Activated naive CD8-positive, alpha-beta T cell treated with anti-CD3 and anti-CD28 coated beads, Interleukin-2, amount 50 U/mL, for 24 hours (primary cell): ENCODE data around the gene TBC1D7.

Experiments
- ATAC-seq: fragments of 150-1000 bp; cut with Tn5 transposase; one replicate; pipeline ENCODE4 v1.10.0; 2021
- DNase-seq: peaks from one replicate; pipeline ENCODE4 v3.0.0; 2021
- H3K27ac Mint-ChIP-seq: one replicate; pipeline ENCODE4 v1.8.0; 2021; ENCODE audit warnings: mild to moderate bottlenecking, mixed read lengths
- H3K27me3 Mint-ChIP-seq: one replicate; pipeline ENCODE4 v1.8.0; 2021; ENCODE audit warnings: mixed read lengths
- H3K36me3 Mint-ChIP-seq: one replicate; pipeline ENCODE4 v1.8.0; 2021; ENCODE audit warnings: low read depth, mixed read lengths
- H3K4me1 Mint-ChIP-seq: one replicate; pipeline ENCODE4 v1.8.0; 2021; ENCODE audit warnings: mixed read lengths
- H3K4me3 Mint-ChIP-seq: one replicate; pipeline ENCODE4 v1.8.0; 2021; ENCODE audit warnings: mild to moderate bottlenecking, moderate library complexity, mixed read lengths
- H3K9me3 Mint-ChIP-seq: one replicate; pipeline ENCODE4 v1.8.0; 2021; ENCODE audit warnings: mixed read lengths

TBC1D7 gene

DNA sequence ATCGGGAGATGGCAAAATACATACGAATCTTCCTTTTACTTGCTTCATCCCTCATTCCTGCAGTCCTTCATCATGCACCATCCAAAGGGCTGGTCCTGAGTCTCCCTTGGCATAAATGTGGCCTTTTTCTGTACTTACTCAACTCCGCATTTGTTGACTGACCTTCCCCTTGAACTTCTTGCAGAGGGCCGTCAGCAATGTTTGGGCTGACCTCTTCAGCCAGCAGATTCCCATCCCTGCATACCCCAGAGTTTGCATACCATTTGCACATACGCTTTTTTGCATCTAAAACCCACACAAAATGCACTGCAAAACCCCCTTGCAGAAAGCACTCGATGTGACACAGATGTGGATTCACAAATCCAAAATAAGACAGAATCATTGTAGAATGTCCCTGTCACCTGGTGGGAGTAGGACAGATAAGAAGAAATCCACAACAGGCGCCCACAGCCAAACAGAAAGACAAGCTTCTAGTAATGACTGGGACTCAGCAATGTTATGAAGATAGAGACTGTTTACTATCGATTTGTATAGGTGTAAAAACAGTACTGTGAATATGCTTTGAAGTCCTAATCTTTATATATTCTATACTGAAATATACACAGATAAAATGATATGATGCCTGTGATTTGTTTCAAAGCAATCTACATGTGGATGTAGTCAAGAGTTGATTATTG, 45.8 kb downstream of the TBC1D7 start:
- peaks cover 13% of the 10 kb centered on the region for H3K36me3 Mint-ChIP-seq
- peaks cover 13% of the 10 kb centered on the region for H3K4me1 Mint-ChIP-seq
- H3K9me3 Mint-ChIP-seq = peaks cover 14% of the 10 kb centered on the region
- no peaks in the 10 kb centered on the region for H3K27me3 Mint-ChIP-seq
- no peak for DNase-seq
- no peak overlapping the region for H3K27ac Mint-ChIP-seq
- no peak overlapping the region for H3K4me3 Mint-ChIP-seq
- ATAC-seq = no peak

DNA sequence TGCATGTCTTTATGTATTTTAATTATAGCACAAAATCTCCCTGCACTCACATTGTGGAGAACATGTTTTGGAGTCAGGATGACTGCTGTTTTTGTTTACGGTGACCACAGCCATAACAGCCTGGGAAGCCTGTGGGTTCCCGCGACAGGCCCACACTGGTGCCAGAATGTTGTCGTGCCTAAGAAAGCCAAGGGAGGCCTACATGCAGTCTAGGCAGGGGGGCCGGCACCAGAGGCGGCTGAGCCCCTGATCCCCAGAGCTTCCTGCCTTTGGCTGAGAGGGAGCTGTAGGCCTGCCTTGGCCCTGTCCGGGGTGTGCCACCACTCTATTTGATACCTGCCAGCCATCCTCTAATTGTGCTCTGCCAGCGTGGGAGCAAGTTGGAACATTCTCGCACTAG, 46.7 kb downstream of the TBC1D7 start:
- Mint-ChIP-seq H3K36me3 (peaks cover 8% of the 10 kb centered on the region), H3K4me1 (peaks cover 16% of the 10 kb centered on the region), H3K4me3 (no peak overlapping the region), H3K27ac (no peak overlapping the region), H3K9me3 (peaks cover 11% of the 10 kb centered on the region), H3K27me3 (no peaks in the 10 kb centered on the region)
- ATAC-seq (no peak), DNase-seq (no peak)

DNA sequence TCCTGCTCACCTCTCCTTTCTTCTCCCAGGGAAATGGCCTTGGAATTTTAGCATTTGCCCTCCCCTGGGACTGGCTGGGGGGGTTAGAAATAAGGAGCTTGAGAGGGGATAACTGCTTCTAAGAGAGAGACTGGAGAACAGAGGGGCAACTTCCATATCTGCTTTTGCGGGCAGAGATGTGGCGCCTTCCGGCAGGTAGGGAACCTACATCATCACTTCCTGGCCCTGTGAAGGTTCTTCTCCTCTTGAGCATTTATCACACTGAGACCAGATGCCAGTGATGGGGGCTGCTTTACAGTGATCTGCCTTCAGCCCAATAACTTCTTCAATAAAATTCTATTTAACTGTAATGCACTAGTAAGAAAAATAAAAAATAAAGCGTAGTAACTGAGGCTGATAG, 48.1 kb downstream of the TBC1D7 start:
- peaks cover 14% of the 10 kb centered on the region for H3K4me1 Mint-ChIP-seq
- no peak overlapping the region for H3K4me3 Mint-ChIP-seq
- no peaks in the 10 kb centered on the region for H3K27me3 Mint-ChIP-seq
- H3K36me3 Mint-ChIP-seq = no peaks in the 10 kb centered on the region
- ATAC-seq = no peak
- DNase-seq = no peak
- peaks cover under 1% of the 10 kb centered on the region for H3K9me3 Mint-ChIP-seq
- no peak overlapping the region for H3K27ac Mint-ChIP-seq

DNA sequence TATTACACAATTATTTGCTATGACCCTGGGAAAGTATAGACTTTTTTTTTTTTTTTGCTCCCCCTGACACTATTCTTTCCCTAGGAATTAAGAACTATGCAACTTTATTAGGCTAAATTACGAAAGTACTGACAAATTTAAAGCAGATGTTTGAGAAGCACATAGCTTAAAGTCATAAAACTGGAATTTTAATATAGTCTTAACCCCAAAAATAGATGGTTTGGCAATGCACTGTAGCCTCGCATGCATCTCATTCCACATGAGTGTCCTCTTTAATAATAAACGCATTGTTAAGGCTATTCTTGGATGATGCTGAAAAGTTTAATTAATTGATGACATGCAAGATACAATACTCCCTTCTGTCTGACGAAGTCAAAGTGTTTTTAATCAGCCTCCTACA, 49.3 kb downstream of the TBC1D7 start:
- Mint-ChIP-seq H3K27ac (no peak overlapping the region), H3K9me3 (no peaks in the 10 kb centered on the region), H3K36me3 (no peaks in the 10 kb centered on the region), H3K4me3 (no peak overlapping the region), H3K27me3 (no peaks in the 10 kb centered on the region), H3K4me1 (peaks cover 25% of the 10 kb centered on the region)
- ATAC-seq = no peak
- no peak for DNase-seq

DNA sequence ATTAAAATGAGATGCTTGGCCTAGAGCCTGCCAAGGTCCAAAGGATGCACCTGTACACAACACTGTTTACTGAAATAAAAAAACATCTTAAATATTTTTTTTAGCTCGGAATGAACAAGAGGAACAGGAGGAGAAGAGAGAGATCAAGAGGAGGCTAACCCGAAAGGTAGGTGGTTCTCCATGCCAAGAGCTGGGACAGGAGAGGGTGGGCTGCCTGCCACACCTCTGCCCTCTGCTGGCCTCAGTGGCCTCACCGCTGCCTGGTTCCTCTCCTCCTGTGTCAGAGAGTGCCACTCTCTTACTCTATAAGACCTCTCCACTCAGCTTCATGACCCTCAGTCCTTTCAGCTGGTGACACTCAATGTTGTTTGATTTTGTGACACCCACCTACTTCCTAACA, 50.2 kb downstream of the TBC1D7 start:
- no peaks in the 10 kb centered on the region for H3K36me3 Mint-ChIP-seq
- peak; percentile 27 for DNase-seq
- no peak overlapping the region for H3K27ac Mint-ChIP-seq
- H3K9me3 Mint-ChIP-seq = no peaks in the 10 kb centered on the region
- no peak for ATAC-seq
- peaks cover 33% of the 10 kb centered on the region for H3K4me1 Mint-ChIP-seq
- no peak overlapping the region for H3K4me3 Mint-ChIP-seq
- no peaks in the 10 kb centered on the region for H3K27me3 Mint-ChIP-seq

DNA sequence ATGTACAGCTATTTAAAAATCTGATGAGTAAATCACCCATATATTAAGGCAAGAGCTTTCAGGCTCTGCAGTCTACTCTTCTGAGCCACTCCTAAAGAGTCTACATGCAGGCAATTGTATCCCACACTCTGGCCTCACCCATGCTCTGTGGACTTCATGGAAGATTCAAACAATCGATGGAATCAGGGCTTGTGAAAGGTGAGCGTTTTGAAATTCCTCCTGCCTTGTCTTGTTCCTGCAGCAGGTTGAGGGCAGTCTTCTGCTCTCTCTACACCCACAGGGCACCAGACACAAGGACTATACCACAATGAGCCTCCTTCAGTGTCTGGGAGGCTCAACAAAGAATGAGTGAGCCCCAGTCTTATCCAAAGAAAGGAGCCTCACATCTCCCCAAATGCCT, 51.1 kb downstream of the TBC1D7 start:
- H3K27ac Mint-ChIP-seq = no peak overlapping the region
- no peaks in the 10 kb centered on the region for H3K9me3 Mint-ChIP-seq
- H3K4me1 Mint-ChIP-seq = peaks cover 43% of the 10 kb centered on the region
- ATAC-seq = no peak
- no peaks in the 10 kb centered on the region for H3K36me3 Mint-ChIP-seq
- H3K4me3 Mint-ChIP-seq = no peak overlapping the region
- DNase-seq = no peak
- no peaks in the 10 kb centered on the region for H3K27me3 Mint-ChIP-seq

DNA sequence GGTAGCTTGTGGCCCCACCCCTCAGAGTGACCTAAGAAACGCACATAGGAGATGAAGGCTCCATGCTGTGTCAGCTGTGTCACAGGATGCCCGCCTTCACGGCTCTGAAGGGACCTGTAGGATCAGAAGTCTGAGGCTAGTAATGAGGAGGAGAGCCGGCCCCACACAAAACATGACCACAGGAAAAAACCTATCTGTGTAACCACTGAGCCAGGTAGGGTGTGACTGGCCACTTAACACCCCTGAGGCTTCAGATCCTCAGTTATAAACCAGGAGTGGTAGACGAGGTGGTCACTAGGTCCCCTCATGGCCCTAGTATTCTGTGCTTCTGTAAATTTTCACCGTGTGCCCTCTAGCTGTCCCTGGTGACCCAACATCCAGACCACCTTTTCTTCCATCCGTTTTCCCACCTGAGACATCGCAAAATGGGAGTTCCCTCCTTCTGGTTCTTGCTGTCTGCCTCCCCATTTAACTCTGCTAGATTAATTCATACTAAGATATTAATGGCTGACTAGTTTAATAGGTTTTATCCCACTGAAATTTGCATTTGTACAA, 52.8 kb downstream of the TBC1D7 start:
- peaks cover 48% of the 10 kb centered on the region for H3K4me1 Mint-ChIP-seq
- DNase-seq (no peak), ATAC-seq (no peak)
- H3K9me3 Mint-ChIP-seq = no peaks in the 10 kb centered on the region
- no peak overlapping the region for H3K4me3 Mint-ChIP-seq
- H3K36me3 Mint-ChIP-seq = no peaks in the 10 kb centered on the region
- no peaks in the 10 kb centered on the region for H3K27me3 Mint-ChIP-seq
- H3K27ac Mint-ChIP-seq = no peak overlapping the region

DNA sequence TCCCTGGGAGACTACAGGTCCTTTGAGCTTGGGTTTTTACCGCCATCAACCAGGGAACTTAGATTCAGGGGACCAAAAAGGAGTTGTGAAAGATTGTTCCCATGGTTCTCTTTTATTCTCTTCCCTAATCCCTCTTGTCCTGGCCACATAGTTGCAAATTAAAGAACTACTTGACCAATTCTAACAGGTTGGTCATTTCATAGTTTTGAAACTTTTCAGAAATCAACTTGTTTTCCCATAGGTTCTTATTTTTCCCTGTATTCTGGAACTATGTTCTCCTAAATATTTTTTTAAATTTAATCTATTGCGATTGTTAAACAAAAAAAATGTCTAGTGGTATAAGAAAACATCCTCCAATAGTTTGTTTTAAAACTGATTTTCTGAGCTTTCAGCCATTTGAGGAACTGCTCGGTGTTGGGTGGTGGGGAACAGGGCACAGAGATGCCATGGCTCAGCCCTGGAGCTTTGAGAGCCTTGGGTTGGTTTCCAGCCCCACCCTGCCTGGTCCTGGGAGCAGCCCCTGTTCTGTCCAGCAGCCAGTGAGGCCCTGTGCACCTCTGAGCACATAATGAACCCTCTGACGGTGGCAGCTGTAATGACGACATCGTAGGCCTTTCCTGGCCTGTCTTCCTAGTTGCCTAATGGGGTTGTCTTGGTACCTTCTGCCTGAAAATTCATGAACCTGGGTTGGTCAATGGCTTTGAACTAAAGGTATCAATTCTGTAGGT, 53.5 kb downstream of the TBC1D7 start:
- Mint-ChIP-seq H3K9me3 (no peaks in the 10 kb centered on the region), H3K4me3 (peak overlapping the region; percentile 68), H3K27me3 (no peaks in the 10 kb centered on the region), H3K4me1 (peaks cover 45% of the 10 kb centered on the region), H3K27ac (no peak overlapping the region), H3K36me3 (no peaks in the 10 kb centered on the region)
- DNase-seq = no peak
- ATAC-seq = no peak

DNA sequence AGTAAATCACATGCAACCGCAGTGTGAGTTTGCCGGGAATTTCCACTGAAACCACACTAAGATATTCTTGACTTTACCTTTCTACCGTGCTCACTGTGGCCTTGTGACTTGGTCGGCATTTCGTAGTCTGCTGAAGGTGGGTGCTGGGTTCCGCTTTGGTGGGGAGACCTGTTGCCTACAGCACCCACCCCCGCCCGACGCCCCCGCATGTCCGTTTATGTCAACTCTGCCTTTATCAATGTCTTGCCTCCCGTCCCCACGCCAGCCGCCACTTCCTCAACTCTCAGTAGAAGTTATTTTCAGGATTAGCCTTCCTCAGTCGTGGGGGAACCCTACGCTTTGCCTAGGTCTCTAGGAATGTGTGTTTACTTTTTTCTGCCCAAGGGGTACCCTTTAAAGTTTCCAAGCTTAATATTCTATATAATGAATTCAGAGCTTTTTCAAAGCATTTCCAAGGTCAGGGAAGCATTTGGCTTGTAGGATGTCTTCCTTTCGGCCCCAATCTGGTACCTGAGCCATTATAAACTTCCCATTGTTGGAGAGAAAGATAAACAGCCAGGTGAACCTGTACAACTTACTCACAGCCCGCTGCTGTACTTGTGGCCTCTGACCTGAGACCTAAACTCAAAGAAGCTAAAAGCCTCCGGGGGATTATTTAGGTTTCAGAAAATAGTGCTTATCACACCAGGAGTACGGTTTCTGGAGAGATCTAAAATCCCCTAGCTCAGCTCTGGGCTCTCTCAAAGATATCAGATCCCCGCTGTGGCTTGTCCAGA, 54.2 kb downstream of the TBC1D7 start:
- Mint-ChIP-seq H3K27me3 (no peaks in the 10 kb centered on the region), H3K36me3 (no peaks in the 10 kb centered on the region), H3K27ac (peak overlapping the region; percentile 87), H3K9me3 (no peaks in the 10 kb centered on the region), H3K4me3 (peak overlapping the region; percentile 68), H3K4me1 (peaks cover 45% of the 10 kb centered on the region)
- ATAC-seq (peak; percentile 83), DNase-seq (peak; percentile 67)

DNA sequence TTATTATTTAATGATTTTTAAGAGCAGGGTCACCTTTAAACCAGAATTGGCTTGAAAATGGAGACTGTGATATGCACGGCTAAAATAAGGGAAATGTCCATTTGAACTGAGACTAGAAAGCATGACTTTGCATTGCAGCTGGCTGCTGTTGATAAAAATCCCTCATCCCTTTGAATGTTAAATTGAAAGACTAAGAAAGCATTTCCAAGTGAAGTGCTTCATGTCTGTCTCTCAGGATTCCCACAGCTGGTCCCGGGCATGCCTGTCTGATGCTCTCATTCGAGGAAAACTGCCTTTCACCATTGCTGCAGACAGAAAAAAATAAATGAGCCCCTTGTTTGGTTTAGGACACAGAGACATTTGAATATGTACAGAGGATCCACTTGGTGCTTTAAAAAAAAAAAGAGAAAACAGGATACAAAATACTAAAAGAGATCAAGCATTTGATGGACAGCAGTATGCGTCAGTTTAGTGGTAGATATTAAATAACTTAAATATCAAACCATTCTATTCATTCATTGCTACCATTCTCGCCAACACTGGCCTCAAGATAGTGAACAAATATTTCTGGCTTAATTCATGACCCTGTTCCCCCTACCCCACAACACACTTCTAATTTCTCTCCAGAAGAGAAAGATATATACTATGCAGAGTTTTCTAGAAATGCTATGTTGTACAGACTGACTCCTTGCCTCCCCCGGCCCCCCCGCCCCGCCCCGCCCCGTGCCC, 55.0 kb downstream of the TBC1D7 start:
- ATAC-seq (no peak), DNase-seq (no peak)
- no peaks in the 10 kb centered on the region for H3K36me3 Mint-ChIP-seq
- H3K27me3 Mint-ChIP-seq = no peaks in the 10 kb centered on the region
- no peaks in the 10 kb centered on the region for H3K9me3 Mint-ChIP-seq
- peak overlapping the region; percentile 87 for H3K27ac Mint-ChIP-seq
- H3K4me1 Mint-ChIP-seq = peaks cover 45% of the 10 kb centered on the region
- peak overlapping the region; percentile 68 for H3K4me3 Mint-ChIP-seq

DNA sequence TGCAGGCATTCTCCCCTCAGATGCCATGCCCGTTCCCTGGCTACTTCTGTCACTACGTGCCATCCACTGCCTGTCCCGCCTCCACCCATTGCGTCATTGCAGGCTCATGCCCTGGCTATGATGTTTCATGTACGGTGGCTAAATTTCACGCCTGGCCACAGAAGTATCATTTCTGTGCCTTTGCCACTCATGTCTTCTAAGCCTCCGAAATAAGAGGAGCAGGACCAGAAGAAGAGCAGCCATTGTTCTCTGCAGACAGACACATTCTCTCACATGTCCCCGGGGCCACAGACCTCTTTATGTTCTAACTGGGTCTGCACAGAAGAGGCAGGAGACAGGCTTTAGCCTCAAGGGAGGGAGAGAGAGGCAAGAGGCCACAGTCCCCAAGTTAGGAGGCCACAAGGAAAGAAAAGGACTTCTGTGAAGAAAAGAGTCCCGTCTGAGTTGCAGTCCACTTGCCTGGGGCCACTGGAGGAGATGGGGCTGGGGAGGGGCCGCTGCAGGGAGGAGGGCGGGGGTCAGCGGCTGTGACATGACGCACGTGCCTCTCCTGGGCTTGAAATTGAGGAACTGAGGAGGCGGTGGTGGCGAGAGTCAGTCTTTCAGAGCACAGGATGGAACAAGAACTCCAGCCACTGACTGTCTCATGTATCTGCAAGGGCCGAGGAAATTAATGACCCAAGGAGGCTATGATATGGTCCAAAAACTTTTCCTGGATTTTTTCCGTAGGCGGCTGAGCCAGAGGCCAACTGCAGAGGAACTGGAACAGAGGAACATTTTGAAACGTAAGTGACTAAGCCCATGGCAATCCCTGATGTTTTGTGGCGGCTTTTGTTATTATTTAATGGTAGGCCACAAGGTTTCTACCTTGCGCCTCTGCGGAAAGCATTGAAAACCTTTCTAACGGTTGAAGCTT, 55.9 kb downstream of the TBC1D7 start:
- Mint-ChIP-seq H3K4me1 (peaks cover 43% of the 10 kb centered on the region), H3K9me3 (no peaks in the 10 kb centered on the region), H3K36me3 (no peaks in the 10 kb centered on the region), H3K4me3 (peak overlapping the region; percentile 55), H3K27ac (peak overlapping the region; percentile 19), H3K27me3 (no peaks in the 10 kb centered on the region)
- DNase-seq = no peak
- ATAC-seq = no peak

DNA sequence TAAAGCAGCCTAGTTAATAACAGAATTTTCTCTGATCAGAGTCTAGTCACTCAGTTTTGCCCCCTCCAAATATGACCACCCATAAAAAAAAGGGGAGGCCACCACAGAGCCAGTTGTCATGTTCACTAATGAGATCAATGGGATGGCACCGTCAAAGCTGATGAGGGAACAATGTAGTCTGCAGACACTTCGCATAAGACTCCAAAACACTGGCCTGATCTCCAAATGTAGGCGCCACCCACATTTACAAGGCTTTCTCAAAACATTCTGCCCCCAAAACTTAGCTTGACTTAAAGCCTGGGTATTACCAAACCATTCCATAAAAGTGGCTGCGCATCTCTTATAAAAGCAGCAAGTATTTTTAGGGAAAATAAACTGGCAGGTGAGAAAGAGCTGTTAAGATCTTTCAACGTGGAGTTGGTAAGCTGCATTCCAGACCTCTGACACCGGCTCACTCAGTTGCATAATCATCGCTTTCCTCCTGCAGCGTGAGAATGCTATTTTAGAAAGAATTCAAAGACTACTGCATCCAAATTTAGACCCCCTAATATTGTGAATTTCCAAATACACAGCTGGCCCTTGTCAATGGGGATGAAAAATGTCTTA, 59.3 kb downstream of the TBC1D7 start:
- H3K4me3 Mint-ChIP-seq = no peak overlapping the region
- H3K36me3 Mint-ChIP-seq = peaks cover 5% of the 10 kb centered on the region
- no peak for DNase-seq
- no peaks in the 10 kb centered on the region for H3K27me3 Mint-ChIP-seq
- no peak for ATAC-seq
- no peaks in the 10 kb centered on the region for H3K9me3 Mint-ChIP-seq
- H3K4me1 Mint-ChIP-seq = peaks cover 32% of the 10 kb centered on the region
- no peak overlapping the region for H3K27ac Mint-ChIP-seq

DNA sequence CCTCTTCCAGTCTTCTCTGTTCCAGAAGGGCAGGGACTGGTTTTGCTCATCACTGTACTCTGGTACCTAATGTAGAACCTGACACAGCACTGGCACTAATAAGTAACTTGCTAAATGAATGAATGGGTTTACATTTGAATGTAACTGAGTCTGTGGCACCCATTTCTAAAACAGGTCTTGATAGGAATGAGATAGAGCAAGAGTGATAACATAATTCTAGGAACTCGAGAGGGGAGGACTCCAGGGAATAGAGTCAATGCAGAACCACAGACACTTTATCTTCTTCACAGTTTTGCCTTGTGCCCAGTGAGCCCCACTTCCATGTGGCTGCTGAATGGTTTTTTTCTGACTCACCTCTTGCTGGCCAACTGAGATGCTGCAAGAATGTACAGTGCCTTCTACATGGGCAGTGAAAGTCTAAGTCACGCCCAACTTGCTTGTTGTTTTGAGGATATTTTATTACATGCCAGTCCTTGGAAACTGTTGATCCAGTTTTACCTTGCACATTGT, 61.1 kb downstream of the TBC1D7 start:
- DNase-seq (no peak), ATAC-seq (peak; percentile 25)
- Mint-ChIP-seq H3K4me3 (no peak overlapping the region), H3K27me3 (no peaks in the 10 kb centered on the region), H3K4me1 (peaks cover 16% of the 10 kb centered on the region), H3K27ac (no peak overlapping the region), H3K9me3 (no peaks in the 10 kb centered on the region), H3K36me3 (peaks cover 5% of the 10 kb centered on the region)
